Nephron (organoid): Measurements from ENCODE around the gene MNX1.

Experiments used
- H3K27ac Mint-ChIP-seq, 3 experiments: 2 replicates each; pipeline ENCODE4 v1.8.0; 2020; ENCODE audit warnings: mixed read lengths in 3 of 3, mild to moderate bottlenecking in 2 of 3, moderate library complexity in 1 of 3
- H3K27me3 Mint-ChIP-seq: 2 replicates; pipeline ENCODE4 v1.8.0; 2021; ENCODE audit warnings: low read depth, mild to moderate bottlenecking, moderate library complexity, mixed read lengths
- H3K36me3 Mint-ChIP-seq: 2 replicates; pipeline ENCODE4 v1.8.0; 2020; ENCODE audit warnings: low read depth, mixed read lengths
- H3K4me1 Mint-ChIP-seq: 2 replicates; pipeline ENCODE4 v1.8.0; 2020; ENCODE audit warnings: mixed read lengths
- H3K4me3 Mint-ChIP-seq, 3 experiments: 2 replicates each; pipeline ENCODE4 v1.8.0; 2020; ENCODE audit warnings: mild to moderate bottlenecking in 3 of 3, mixed read lengths in 3 of 3, moderate library complexity in 2 of 3
- H3K9me3 Mint-ChIP-seq: 2 replicates; pipeline ENCODE4 v1.8.0; 2020; ENCODE audit warnings: mixed read lengths
- TF ChIP-seq, protein P1 (sequence below), 3 experiments: fragments of 200-600 bp; sonication (generic); IDR thresholded peaks; one replicate each; pipeline ENCODE4 v1.5.0; 2021; ENCODE audit warnings: antibody characterized with exemption in 3 of 3; ENCODE audit not compliant: unreplicated experiment in 3 of 3

The MNX1 gene

DNA sequence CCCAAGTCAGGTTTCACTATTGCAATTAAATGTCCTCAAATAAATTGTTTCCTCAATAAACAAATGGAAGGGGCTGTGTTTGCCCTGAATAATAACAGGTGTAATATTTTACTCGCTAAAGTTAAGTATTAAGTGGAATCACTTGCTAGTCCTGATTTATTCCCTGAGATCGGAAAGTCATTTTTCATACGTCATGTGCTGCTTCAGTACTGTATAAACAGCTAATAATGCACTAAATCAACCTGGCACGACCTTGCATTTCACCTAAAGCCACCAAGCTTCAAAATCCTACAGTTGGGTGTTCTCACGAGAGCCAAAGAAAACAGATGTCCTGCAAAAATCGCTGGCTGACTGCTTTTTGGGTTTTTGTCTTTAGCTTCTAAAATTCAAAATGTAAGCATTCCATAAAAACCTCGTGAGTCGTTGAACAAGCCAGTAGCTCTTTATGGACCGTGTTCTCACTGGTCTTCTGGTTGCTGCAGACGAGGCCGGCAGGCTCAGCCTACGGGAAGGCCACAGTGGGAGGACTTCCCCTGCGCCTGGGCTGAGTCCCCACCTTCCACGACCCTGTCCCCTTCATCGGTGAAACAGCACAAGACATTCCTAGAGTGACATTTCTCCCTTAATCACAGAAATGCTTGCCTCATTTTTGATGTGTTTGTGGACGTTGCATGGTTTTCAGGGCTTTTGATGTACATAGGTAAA is 17.9 kb upstream of the MNX1 start:
- Mint-ChIP-seq H3K9me3 (no peaks in the 10 kb centered on the region), H3K4me1 (no peaks in the 10 kb centered on the region), H3K4me3 (no peak overlapping the region), H3K27me3 (peaks cover 89% of the 10 kb centered on the region), H3K36me3 (no peaks in the 10 kb centered on the region), H3K27ac (no peak overlapping the region)
- TF ChIP-seq, protein P1, sequence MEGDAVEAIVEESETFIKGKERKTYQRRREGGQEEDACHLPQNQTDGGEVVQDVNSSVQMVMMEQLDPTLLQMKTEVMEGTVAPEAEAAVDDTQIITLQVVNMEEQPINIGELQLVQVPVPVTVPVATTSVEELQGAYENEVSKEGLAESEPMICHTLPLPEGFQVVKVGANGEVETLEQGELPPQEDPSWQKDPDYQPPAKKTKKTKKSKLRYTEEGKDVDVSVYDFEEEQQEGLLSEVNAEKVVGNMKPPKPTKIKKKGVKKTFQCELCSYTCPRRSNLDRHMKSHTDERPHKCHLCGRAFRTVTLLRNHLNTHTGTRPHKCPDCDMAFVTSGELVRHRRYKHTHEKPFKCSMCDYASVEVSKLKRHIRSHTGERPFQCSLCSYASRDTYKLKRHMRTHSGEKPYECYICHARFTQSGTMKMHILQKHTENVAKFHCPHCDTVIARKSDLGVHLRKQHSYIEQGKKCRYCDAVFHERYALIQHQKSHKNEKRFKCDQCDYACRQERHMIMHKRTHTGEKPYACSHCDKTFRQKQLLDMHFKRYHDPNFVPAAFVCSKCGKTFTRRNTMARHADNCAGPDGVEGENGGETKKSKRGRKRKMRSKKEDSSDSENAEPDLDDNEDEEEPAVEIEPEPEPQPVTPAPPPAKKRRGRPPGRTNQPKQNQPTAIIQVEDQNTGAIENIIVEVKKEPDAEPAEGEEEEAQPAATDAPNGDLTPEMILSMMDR (IDR thresholded peaks at IDR 0.05; ENCODE audit: unreplicated experiment in 3 of 3) = no peak

DNA sequence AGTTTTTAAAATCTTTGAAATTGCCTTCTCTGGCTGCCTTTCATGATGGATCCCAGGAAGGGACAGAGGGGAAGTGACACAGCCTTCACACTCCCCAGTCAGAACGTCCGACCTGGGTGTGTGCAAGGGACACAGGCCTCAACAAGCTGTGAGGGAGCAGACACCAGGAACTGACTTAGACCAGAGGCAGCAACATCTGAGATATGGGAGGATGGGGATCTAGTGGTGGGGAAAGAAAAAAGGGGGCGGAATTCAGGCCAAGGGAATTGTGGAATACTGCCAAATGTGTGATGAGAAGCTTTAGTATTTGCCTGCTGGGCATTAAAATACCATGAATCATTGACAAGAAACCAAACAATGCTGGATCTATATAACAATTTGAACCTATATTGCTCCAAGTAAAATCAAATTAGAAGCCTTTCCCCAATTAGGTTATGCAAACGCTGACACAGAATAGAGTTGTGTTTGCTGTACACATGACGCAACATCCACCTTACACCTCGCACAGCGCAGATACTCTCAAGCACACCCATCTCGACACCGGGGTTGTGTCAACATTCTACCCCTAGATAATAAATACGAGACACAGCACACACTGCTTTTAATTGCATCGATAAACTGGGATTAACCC is 17.2 kb upstream of the MNX1 start:
- no peaks in the 10 kb centered on the region for H3K9me3 Mint-ChIP-seq
- H3K27ac Mint-ChIP-seq = no peak overlapping the region
- H3K27me3 Mint-ChIP-seq = peaks cover 95% of the 10 kb centered on the region

DNA sequence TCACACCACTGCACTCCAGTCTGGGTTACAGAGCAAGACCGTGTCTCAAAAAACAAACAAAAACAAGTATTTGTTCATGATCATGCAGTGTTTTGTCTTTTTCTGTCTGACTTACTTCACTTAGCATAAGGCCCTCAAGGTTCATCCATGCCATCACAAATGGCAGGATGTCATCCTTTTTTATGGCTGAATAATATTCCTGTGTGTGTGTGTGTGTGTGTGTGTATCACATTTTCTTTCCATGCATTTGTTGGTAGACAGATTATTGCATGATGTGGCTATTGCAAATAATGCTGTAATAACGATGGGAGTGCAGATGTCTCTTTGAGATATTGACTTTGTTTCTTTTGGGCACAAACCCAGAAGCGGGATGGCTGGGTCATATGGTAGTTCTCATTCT is 14.3 kb upstream of the MNX1 start:
- H3K4me1 Mint-ChIP-seq = no peaks in the 10 kb centered on the region
- no peaks in the 10 kb centered on the region for H3K36me3 Mint-ChIP-seq
- TF ChIP-seq, protein P1 (IDR thresholded peaks at IDR 0.05; ENCODE audit: unreplicated experiment in 3 of 3) = no peak
- peaks cover 95% of the 10 kb centered on the region for H3K27me3 Mint-ChIP-seq
- H3K27ac Mint-ChIP-seq = no peak overlapping the region
- H3K4me3 Mint-ChIP-seq = no peak overlapping the region
- H3K9me3 Mint-ChIP-seq = peaks cover 2% of the 10 kb centered on the region

More for the DNA sequence above, 17.2 kb upstream of the MNX1 start:
- TF ChIP-seq, protein P1 (IDR thresholded peaks at IDR 0.05; ENCODE audit: unreplicated experiment in 3 of 3) = no peak
- H3K4me3 Mint-ChIP-seq = no peak overlapping the region
- no peaks in the 10 kb centered on the region for H3K36me3 Mint-ChIP-seq
- H3K4me1 Mint-ChIP-seq = no peaks in the 10 kb centered on the region

DNA sequence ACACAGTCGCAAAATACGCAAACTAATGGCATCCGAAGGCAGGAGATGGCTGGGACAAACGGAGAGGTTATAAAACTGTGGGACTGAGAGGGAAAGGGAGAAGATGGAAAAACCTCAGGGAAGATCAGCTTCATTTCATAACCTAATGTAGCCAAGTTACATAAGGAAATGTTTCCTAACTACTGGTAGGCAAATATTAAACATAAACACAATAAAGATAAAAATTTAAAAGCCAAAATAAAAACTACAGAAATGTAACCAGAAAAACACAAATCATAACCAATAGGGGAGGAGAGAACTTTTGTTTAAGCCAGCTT is 13.1 kb upstream of the MNX1 start:
- TF ChIP-seq, protein P1 (IDR thresholded peaks at IDR 0.05; ENCODE audit: unreplicated experiment in 3 of 3) = no peak
- no peaks in the 10 kb centered on the region for H3K36me3 Mint-ChIP-seq
- H3K9me3 Mint-ChIP-seq = peaks cover 3% of the 10 kb centered on the region
- H3K4me3 Mint-ChIP-seq = no peak overlapping the region
- H3K27me3 Mint-ChIP-seq = peaks cover 96% of the 10 kb centered on the region
- H3K27ac Mint-ChIP-seq = no peak overlapping the region
- H3K4me1 Mint-ChIP-seq = peaks cover 2% of the 10 kb centered on the region

DNA sequence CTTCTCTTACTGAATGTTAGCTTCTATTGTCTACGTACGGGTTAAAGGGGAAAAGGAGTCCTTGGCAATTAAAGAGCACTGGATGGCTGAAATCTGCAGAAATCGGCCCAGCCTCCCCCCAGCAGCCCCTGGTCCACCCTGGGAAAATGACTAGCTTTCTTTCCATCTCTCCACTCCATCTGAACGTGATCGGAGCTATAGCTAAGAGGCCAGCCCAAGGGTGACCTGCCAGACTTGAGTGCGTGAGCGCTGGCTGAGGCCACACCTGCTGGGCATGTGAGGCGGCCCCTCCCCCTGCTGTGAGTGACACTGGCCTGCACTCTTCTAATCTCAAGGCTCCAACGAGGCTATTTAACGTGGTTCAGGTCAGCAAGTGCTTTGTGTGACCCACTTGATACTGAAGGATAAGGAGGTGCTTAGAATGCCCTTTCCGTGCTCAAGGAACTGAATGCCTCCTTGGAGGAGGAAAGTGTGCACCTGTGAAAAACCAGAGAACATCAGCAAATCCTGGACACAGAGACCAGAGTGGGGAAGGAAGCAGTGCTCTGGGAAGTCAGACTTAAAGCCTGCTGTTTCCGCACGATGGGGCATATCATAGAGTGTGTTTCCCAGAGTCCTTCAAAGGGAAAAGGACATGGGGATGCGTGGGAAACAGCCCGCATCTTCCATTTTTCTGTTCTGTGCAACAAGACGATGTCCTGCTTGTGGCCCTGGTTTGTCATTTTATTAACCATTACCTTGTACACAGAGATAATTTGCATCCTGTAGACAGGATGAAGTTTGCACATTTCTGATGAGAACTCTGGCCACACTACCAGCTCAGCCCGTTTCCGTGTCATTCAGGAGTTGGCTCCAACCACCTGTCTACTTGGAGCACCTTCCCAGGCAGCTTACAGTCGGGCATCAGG is 12.5 kb upstream of the MNX1 start:
- Mint-ChIP-seq H3K9me3 (peaks cover 5% of the 10 kb centered on the region), H3K27me3 (peaks cover 96% of the 10 kb centered on the region), H3K4me1 (peaks cover 4% of the 10 kb centered on the region), H3K36me3 (no peaks in the 10 kb centered on the region), H3K27ac (no peak overlapping the region), H3K4me3 (peak overlapping the region in 1 of 3 experiments; percentile 9)
- TF ChIP-seq, protein P1 (IDR thresholded peaks at IDR 0.05; ENCODE audit: unreplicated experiment in 3 of 3) = no peak
